ENCODE results near the gene MAPT.
"Not testable (repeated sequence)": the region's sequence is repeated elsewhere in the genome, so short reads cannot be mapped to it uniquely, and the experiment has no call there.

MAPT gene

DNA sequence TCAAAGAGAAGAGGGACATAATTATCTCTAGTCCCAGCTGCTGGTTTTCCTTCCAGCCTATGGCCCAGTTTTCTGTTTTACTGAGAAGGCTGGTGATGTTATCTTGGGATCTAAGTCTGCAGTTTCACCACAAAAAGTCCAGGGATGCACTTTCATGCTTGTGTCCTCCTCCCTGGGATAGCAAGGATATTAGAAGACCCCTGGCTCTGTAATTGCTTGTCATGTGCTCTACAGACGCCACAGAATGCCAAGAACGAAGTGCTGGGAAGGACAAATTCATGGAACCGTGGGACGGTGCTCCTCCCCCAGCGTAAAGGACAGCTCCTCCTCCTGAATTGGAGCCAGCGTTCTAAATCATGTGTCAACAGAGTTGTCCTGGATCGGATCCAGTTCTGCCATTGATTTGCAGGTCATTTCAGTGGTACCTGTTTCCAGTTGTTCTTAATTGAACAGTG is 8.6 kb downstream of the MAPT start:
- peak; percentile 81 for DNase-seq

DNA sequence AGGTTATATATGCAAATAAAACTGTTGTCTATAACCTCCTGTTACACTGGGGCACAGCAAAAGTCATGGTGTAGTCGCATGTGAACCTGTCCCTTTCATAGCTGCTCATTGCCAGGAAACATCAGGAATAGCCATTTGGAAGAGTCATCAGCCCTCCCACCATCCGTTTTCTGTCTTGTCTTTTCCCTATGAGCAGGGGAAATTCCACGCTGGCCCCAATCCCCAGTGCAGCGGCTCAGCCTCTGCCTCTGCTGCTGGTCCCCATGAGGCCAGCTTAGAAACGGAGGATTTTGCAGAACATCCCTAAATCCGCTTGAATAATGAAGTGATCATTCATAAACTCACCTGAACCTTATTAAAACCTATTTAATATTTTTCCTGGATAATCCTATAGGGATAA is 10.5 kb downstream of the MAPT start:
- no peak for DNase-seq

DNA sequence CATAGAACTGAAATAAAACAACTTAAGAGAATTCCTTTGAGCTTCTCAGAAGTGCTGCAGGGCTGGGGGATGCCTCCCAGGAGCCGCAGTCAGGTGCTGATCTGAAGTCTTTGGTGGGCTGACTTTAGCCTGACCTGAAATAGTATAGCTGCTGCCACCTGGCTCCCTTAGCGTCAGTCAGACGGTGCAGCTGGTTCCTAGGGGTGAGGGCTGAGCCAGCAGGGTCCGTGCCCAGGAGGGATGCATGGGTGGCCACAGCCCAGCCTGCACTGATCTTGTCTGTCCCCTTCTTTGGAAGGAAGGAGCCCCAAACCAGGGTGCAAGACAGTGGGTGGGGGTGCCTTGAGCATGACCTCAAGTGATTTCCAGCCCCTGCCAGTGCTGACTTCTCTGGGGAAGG is 11.5 kb downstream of the MAPT start:
- no peak for DNase-seq

DNA sequence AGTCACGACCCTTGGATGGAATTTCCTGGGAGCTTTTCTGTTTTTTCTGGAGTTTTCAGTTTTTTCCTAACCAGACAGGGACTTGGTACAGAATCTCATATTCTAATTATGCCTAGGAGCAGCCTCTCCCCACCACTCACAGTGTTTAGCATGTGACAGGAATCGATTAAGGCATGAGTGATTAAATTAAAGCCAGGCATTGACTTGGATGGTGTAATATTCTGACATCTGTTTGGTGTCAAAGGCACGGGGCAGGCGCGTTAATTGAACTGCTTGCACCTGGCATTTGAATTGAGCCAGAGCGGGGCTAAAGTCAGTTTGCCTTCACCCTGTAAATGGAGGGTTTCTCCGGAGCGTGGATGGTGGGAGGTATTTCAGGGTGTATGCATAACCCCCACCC is 11.9 kb downstream of the MAPT start:
- no peak for DNase-seq

DNA sequence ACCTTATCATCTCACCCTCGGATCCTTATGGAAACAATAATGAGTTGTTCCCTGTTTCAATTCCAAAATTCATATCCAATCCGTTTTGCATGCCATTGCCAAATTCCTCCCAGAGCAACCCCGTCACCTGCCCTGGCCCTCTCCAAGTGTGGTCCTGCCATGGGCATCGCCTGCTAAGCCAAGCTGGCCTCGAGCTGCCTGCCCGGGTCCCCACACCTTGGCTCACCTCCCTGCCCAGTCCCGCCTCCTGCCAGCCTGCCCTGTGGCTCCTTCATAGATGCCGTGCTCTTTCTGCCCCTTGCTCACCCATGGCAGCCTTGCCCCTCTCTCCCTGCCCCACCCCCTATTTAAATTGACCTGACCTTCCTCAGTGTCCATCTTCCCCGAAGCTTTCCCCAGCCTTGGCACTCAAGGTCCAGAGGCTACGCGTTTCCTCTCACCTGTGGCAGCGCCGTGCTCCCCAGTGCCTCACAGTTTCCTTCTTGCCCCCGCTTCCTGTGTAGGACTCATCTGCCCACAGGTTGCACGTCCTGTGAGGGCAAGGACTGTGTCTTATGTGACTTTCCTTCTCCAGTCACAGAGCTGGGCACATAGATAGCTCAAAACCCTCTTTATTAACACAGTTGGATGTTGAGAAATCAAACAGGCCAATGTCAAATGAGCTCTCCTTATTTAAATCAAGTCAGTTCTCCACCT is 12.7 kb downstream of the MAPT start:
- DNase-seq = no peak

DNA sequence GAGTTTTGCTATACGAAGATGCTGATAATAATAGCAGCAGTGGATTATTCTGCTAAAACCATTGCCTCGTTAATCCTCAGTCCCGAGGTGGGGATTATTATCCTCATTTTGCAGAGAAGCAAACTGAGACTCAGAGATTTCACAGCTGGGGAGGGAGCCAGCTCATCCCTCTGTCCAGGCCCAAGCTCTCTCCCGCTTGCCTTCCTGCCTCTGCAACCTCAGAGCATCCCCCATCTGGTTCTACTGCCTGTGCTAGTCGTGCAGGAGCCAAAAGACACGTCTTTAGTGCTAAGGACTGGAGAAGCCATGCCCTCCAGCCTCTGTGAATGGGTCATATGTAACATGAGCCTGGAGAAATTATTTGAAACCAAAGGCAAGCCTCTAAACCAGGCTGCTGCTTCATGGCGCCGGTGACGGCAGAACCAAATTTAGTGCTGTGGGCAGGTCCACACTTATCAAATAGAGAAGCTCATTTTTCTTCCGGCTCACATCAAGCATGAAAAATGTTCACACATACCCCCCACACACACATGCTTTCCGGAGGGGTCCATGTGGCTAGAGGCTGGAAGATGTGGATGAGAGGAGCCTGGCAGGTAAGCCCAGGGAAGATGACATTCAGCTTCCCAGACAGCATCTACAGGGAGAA is 13.5 kb downstream of the MAPT start:
- no peak for DNase-seq

DNA sequence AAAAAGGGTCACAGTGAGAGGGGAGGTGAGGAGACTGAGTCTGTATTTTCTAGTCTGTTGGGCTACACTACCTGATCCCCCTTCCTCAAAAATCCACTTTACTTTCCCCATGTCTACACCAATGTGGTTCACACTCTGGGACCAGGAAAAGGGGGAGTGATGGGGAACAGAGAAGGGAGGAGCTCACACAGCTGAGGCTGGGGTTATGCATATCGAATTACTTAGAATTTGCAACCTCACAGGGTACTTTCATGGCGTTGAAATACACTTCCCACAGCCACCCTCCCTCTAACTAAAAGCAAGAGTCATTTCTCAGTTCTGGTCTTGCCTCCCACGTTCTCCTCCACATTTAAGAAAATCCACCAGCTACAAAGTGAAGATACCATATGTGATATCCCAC is 14.1 kb downstream of the MAPT start:
- no peak for DNase-seq

DNA sequence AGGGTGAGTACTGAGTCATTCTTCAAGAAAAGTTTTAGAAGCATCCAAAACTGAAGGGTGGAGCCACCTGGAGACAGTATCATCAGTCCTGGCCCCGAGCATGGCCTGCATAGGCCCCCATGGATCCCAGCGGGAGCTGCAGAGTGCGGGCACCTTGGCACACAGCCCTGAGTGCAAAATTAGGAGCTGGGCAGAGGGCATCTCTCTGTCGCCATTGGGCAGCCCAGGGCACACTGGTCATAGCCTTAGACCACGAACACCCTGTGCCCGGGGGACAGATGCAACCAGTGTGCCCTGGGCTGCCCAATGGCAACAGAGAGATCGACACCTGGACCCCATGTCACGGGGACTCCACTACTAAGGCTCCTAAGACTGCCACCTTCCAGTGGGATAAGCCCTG is 14.6 kb downstream of the MAPT start:
- DNase-seq = no peak

DNA sequence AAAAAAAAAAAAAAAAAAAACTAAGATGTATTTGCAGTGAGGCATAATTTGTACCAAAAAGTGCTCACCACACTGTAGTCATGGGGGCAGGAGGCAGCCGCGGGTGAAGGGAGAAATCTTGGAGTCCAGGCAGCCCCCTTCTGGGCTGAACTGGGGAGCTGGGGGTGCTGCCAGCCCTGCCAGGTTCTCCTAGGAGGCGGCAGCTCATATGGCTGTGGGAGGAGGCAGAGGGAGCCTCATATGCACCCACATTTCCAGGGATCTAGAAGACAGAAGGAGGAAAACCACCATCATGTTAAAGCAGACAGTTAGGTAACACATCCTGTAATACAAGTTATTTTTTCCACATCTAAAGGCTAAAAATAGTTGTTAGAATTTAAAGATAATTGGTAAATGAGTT is 16.3 kb downstream of the MAPT start:
- no peak for DNase-seq

DNA sequence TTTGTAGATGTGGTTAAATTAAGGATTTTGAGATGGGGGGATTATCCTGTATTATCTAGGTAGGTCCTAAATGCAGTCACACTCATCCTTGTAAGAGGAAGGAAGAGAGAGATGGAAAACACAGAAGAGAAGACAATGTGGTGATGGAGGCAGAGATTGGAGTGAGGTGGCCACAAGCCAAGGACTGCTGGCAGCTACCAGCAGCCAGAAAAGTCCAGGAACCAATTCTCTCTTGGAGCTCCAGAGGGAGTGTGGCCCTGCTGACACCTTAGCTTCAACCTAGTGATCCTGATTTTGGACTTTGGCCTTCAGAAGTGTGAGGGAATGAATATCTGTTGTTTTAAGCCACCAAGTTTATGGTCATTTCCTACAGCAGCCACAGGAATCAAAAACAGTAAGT is 18.0 kb downstream of the MAPT start:
- no peak for DNase-seq

DNA sequence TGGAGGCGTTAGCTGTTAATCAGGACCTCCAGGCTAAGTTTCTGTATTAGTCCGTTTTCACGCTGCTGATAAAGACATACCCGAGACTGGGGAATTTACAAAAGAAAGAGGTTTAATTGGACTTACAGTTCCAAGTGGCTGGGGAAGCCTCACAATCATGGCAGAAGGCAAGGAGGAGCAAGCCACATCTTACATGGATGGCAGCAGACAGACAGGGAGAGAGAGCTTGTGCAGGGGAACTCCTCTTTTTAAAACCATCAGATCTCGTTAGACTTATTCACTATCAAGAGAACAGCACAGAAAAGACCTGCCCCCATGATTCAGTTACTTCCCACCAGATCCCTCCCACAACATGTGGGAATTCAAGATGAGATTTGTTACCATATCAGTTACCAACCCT is 18.7 kb downstream of the MAPT start:
- not testable (repeated sequence) for DNase-seq

DNA sequence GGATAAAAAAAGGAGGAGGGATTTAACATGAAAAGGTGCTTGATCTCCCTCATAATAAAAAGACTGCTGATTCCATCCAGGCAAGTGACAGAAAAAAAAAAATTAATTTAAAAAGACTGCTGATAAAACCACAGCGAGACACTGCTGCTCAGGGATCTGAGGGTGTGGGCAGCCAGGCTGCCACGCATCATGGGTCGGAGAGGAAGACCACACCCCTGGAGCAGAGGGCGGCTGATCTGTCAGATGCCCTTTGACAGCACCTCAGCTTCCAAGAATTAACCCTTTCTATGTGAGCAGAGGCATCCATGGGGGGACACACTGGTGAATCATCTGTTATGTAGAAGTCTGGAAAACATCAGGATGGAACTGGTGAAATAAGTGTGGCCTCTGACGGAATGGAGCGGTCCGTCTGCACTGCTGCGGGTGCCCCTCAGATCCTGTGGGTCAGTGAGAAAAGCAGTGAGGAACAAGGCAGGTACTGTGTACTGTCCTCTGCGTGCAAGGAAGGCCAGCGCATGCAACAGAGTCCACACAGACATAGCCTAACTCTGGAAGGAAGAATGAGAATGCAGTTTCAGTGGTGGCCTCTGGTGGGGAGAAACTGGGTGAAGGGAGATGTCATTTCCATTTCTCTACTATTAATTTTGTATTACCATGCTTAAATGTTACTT is 19.8 kb downstream of the MAPT start:
- no peak for DNase-seq

DNA sequence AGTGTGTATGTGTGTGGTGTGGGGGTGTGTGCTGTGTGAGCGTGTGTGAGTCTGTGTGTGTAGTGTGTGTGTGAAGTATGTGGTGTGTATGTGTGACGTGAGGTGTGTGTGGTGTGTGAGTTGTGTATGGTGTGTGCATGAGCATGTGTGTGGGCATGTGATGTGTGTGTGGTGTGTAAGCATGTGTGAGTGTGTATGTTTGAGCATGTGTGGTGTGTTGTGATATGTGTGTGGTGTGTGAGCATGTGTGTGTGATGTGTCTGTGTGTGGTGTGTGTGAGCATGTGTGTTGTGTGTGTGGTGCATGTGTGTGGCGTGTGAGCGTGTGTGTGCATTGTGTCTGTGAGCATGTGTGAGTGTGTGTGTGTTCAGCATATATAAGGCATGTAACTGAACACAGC is 20.9 kb downstream of the MAPT start:
- no peak for DNase-seq

DNA sequence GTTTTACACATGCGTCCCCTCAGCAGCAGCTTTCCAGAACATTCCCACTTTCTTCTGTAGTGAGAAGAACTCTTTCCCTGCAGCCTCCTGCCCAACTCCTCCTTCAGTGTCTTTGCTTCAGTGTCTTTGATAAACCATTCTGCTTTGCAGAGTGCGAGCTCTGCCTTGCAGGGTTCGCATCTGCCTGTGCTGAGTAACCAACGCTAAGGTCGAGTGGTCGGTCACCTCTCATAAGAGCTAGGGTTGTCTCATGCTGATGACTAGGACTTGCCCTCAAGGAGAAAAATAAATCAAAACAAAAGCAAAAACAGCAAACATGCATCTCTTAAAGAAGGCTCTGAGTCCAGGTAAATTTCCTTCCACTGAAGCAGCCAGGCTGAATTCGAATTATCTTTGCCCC is 22.7 kb downstream of the MAPT start:
- DNase-seq = no peak

DNA sequence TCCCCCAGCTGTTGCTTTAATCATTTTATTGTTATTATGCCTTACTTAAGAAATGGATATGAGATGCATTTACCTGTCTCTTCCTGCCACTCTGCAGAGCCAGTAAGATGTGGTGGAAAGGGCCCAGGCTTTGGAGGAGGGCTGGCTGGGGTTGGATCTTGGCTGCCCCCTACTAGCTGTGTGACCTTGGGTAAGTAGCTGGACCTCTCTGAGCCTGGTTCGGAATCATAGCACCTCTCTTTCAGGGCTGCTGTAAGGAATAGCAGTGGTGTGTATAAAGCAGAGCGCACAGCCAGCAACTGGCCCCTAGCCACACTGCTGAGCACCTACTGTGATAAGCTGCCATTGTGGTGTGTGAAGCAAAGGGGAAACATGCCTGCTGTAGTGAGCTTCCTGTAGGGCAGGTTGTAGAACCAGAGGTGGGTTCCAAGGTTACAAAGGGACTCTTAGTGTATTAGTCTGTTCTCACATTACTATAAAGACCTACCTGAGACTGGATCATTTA is 23.9 kb downstream of the MAPT start:
- no peak for DNase-seq

DNA sequence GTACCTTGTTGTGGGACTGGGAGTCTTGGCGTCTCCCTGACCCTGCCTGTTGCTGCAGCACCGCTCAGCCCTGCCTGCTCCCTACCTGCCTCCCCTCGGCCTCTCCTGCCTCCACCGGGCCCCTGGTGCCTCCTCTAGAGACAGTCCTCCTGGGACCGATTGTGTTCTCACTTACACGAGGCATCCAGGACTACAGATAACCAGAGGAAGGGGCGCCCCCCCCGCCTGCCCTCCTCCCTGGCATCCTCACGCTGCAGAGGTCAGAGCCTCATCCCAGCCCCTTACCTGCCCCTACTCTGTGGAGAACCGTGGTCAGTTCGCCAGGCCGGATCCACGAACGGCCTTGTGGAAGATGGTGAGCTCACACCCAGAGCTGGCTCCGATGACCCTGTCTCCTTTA is 24.8 kb downstream of the MAPT start:
- no peak for DNase-seq

DNA sequence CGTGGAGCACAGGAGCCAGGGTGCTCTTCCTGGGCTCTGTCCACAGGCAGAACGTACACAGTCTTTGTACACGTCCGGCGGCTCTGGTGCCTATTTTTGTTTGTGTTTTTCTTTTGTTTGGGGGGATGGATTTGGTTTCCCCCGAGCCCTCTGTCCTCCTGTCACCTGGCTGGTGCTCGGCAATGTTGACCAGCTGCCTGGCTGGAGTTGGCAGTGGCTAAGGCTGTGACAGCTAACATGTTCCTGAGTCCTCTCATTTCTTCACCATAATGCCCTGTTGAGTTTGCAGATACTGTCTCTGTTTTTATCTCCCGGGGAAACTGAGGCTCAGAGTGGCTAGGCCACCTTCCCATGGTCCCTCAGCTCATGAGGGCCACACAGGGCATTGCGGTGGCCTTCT is 25.7 kb downstream of the MAPT start:
- DNase-seq = no peak

DNA sequence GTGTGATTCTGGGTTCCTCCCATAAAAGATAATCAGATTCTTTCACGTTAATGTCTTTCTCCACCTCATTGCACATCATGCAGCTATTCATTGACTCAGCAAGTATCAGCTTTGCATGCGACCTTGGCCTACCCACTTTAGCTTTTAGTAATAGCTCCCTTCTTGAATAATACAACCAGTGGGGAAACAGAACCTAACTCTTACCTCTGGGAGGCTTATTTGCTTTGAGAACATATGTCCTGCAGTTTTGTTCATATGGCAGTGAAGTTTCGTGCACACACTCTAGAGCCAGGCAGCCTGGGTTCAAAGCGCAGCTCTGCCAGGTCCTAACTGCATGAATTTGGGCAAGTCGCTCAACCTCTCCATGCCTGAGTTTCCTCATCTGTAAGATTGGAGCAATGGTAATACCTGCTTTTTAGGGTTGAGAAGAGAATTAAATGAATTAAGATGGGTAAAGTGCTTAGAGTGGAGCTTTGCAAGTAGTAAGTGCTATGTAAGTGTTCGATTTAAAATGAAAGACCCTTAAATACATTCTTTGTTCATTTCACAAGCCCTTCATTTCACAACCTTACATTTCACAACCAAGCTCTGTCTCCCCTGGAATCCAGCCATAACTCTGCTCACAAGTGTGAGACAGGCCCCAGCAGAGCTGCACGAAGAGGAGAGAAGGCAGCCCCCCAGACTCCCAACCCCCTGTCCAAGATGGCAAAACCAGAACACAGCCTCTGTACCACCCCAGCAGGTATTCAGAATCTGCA is 29.3 kb downstream of the MAPT start:
- DNase-seq = no peak

DNA sequence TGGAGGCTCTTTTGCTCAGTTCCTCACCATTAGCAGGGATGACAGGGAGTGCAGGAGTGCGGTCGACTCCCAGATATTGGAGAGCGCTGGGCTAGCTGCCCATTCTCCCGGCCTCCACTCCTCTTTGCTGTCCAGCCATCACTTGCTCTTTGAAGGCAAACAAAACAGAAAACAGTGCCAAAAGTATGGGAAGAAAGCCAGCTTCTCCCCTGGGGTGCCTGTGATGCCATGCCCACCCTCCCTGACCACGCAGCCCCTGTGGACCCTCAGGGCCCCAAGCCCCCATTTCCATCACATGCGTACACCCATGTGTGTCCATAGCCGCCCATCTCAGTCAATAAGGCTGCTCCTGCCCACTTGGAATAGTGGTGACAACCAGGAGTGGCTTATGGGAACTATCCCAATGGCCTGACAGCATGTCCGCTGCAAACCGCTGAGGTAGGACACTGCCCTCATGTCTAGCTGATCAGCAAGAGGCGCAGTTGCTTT is 30.0 kb downstream of the MAPT start:
- no peak for DNase-seq

DNA sequence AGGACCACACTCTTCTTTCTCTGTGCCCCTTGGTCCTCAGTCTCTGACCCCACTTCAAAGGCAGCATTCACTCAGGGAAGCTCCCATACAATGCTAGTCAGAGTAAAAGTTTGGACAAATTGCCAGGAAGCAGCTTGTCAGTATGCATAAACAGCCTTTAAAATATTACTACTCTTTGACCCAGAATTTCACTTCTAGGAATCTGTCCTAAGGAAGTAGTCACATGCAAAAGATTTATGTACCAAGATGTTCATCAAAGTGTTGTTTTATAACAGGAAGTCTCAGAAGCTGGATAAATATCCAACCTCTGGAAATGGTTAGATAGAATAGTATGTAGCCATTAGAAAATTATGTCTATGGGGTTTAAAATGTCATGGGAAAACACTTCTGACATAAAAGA is 31.0 kb downstream of the MAPT start:
- no peak for DNase-seq

DNA sequence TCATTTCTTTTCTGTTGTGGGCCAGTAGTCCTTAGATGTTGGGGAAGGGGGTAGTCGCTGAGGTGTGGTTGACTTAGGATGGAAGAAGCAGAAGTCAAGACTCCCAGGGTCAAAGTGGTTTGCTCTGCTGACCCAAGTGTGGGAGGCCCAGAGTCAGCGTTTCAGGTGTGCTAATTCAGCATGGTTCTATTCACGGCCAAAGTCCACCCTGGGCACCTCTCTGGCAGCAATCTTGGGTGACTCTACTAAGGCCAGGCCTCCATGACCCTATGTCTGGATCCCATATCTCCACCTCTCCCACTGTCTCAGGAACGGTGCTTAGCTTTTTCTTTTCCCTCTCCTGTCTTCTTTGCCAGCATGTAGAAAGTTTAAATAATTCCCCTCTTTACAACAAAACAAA is 32.9 kb downstream of the MAPT start:
- no peak for DNase-seq

DNA sequence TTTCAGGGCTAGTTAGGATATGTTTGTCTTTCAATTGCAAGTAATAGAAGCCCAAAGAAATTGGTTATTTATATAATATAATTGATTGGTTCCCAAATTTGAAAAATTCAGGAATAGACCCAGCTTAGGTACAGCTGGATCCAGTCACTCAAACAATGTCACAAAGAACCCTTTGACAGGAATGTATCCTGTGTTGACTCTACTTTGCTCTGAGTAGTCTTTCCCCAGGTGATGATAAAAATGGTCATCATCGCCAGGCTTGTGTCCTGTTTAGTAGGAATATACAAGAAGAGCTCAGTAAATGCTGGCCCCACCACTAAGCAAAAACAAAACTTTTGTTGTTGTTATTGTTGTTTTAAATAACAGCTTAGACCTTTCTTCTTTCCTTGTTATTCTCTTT is 35.0 kb downstream of the MAPT start:
- DNase-seq = no peak

DNA sequence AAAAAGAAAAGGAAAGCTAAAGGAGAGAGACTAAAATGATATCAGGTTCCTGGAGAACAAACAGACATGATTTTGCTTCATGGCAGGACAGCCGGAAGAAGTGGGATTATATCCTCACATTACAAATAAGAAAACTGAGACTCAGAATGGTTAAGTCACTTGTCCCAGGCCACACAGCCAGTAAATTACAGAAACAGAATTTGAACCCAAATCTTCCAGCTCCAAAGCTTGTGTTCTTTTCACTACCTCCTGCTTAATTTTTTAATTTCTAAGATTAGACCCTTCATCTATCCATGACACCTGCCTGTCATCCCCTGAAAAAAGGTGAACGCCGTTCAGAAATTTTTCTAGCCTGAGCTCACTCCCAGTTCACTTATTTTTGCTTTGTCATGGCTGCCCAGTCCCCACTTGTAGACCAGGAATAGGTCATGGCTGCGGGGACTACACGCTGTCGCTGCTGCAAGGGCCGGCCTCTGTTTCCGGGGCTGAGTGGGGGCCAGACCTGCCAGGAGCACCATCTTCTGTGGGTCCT is 36.1 kb downstream of the MAPT start:
- DNase-seq = no peak

Measured in NCI-H2227 treated with DMSO at 0.1 percent for 48 hours (cell line).